HCT116 (cell line): ENCODE data around the gene COLEC11. TPM values are rescaled to one million over a fixed set of nuclear protein-coding genes. Genes with fewer than 3 reads are reported as not detected.
A peak's percentile ranks its signal among the peaks of the same experiment; 100 is the strongest.

Experiments used
- ATAC-seq: fragments of 200-7000 bp; cut with Tn5 transposase; 2 replicates; pipeline ENCODE4 v1.9.1; 2020; ENCODE audit warnings: mild to moderate bottlenecking, moderate library complexity
- BruUV-seq: library from RNA; stranded (reverse); fragments of 400-500 nt; replicated peaks from 2 replicates; lab custom pipeline; 2021; lab: Mats Ljungman, UMichigan
- CTCF ChIA-PET: fragments of 300-600 bp; sonication (Branson Sonifier 250); formaldehyde crosslinking; loops from one replicate; lab custom pipeline; 2021; ENCODE audit warnings: antibody characterized with exemption; lab: Charles Lee
- POLR2A ChIA-PET: fragments of 300-600, 350-600 bp; sonication (Branson Sonifier 250); formaldehyde crosslinking; loops from one replicate; lab custom pipeline; 2021; ENCODE audit warnings: antibody characterized with exemption; lab: Charles Lee
- RAD21 ChIA-PET, 2 experiments: fragments of 300-600 bp; sonication (Branson Sonifier 250); formaldehyde crosslinking; loops; one replicate each; lab custom pipeline; 2023; ENCODE audit warnings: low total read pairs in 2 of 2; ENCODE audit not compliant: uncharacterized antibody in 2 of 2, unreplicated experiment in 2 of 2, low non-redundant PET in 1 of 2; lab: Charles Lee
- DNase-seq: peaks from one replicate; pipeline ENCODE4 v3.0.0-alpha.2; 2010; ENCODE audit warnings: low read depth, low spot score
- H2AFZ ChIP-seq: fragments of 200-600 bp; shearing (Covaris generic), sonication (generic); 2 replicates; pipeline ENCODE4 v1.6.1; 2017; ENCODE audit warnings: low read depth, mixed run types, mixed read lengths, antibody characterized with exemption, low read length; ENCODE audit not compliant: poor library complexity, severe bottlenecking
- H3K27ac ChIP-seq: 2 replicates; pipeline ENCODE4 v1.5.1; 2012; ENCODE audit warnings: low read depth, low read length
- H3K27me3 ChIP-seq: fragments of 200-600 bp; sonication (generic); 2 replicates; pipeline ENCODE4 v1.6.1; 2016; ENCODE audit warnings: mixed run types, low read length, mixed read lengths; ENCODE audit not compliant: insufficient read depth
- H3K36me3 ChIP-seq, 2 experiments: fragments of 200-500 bp in 1 of 2; fragments of 200-600 bp in 1 of 2; sonication (Bioruptor generic) in 1 of 2; sonication (generic) in 1 of 2; 2 replicates each; pipeline versions ENCODE4 v1.5.1 to v1.6.1; 2014 to 2016; ENCODE audit warnings: low read length in 2 of 2, inconsistent platforms in 1 of 2, mixed read lengths in 1 of 2, mixed run types in 1 of 2; ENCODE audit not compliant: insufficient read depth in 2 of 2, control insufficient read depth in 1 of 2
- H3K4me1 ChIP-seq, 2 experiments: fragments of 200-600 bp in 1 of 2; sonication (generic) in 1 of 2; 2 replicates each; pipeline versions ENCODE4 v1.5.1 to v1.6.1; 2012 to 2017; ENCODE audit warnings: low read length in 2 of 2, inconsistent platforms in 1 of 2, mild to moderate bottlenecking in 1 of 2, mixed read lengths in 1 of 2, mixed run types in 1 of 2, moderate library complexity in 1 of 2; ENCODE audit not compliant: insufficient read depth in 2 of 2, control insufficient read depth in 1 of 2
- H3K4me2 ChIP-seq: fragments of 200-600 bp; sonication (generic); 2 replicates; pipeline ENCODE4 v1.6.1; 2017; ENCODE audit warnings: mixed run types, low read length, mixed read lengths
- H3K4me3 ChIP-seq, 2 experiments: fragments of 200-600 bp in 1 of 2; sonication (generic) in 1 of 2; replicated peaks in 1 of 2; 2 replicates each; pipeline ENCODE4 v1.5.1; 2011 to 2016; ENCODE audit warnings: low read length in 2 of 2, control low read depth in 1 of 2, low read depth in 1 of 2, mild to moderate bottlenecking in 1 of 2, mixed read lengths in 1 of 2, mixed run types in 1 of 2
- H3K79me2 ChIP-seq: fragments of 200-600 bp; sonication (generic); 2 replicates; pipeline ENCODE4 v1.6.1; 2017; ENCODE audit warnings: mild to moderate bottlenecking, mixed run types, low read length, moderate library complexity, mixed read lengths; ENCODE audit not compliant: insufficient read depth
- H3K9ac ChIP-seq: fragments of 200-600 bp; sonication (generic); 2 replicates; pipeline ENCODE4 v1.6.1; 2016; ENCODE audit warnings: low read length, mixed read lengths
- H3K9me2 ChIP-seq: fragments of 200-600 bp; sonication (generic), shearing (Covaris generic); 2 replicates; pipeline ENCODE4 v1.6.1; 2017; ENCODE audit warnings: mixed run types, mild to moderate bottlenecking, moderate library complexity; ENCODE audit not compliant: insufficient read depth
- H3K9me3 ChIP-seq, 2 experiments: fragments of 200-500 bp in 1 of 2; fragments of 200-600 bp in 1 of 2; sonication (Bioruptor generic) in 1 of 2; sonication (generic) in 1 of 2; 2 replicates each; pipeline ENCODE4 v1.6.1; 2014 to 2017; ENCODE audit warnings: low read length in 2 of 2, mixed read lengths in 2 of 2, inconsistent platforms in 1 of 2, low read depth in 1 of 2, mild to moderate bottlenecking in 1 of 2, mixed run types in 1 of 2, moderate library complexity in 1 of 2; ENCODE audit not compliant: control insufficient read depth in 1 of 2, insufficient read depth in 1 of 2
- H4K20me1 ChIP-seq: fragments of 200-600 bp; sonication (generic), shearing (Covaris generic); 2 replicates; pipeline ENCODE4 v1.6.1; 2017; ENCODE audit warnings: mixed run types, mild to moderate bottlenecking, moderate library complexity; ENCODE audit not compliant: insufficient read depth
- CTCF ChIP-seq, 3 experiments: fragments of 200-600 bp in 1 of 3; sonication (generic) in 1 of 3; IDR thresholded peaks in 2 of 3; conservative IDR thresholded peaks in 1 of 3; 2 replicates each; pipeline ENCODE4 v1.5.1; 2012 to 2017; ENCODE audit warnings: low read depth in 2 of 3, low read length in 2 of 3, antibody characterized with exemption in 1 of 3, borderline replicate concordance in 1 of 3, control low read depth in 1 of 3, mild to moderate bottlenecking in 1 of 3, mixed read lengths in 1 of 3, mixed run types in 1 of 3, moderate library complexity in 1 of 3; ENCODE audit not compliant: insufficient read depth in 1 of 3
- MAX ChIP-seq: IDR thresholded peaks from 2 replicates; pipeline ENCODE4 v1.6.1; 2012
- POLR2AphosphoS5 ChIP-seq: IDR thresholded peaks from 2 replicates; pipeline ENCODE4 v1.6.1; 2011; ENCODE audit warnings: mild to moderate bottlenecking, low read depth, low read length, moderate library complexity
- REST ChIP-seq: IDR thresholded peaks from 2 replicates; pipeline ENCODE4 v1.6.1; 2012; ENCODE audit warnings: low read depth
- ZFX ChIP-seq: fragments of 450-650 bp; IDR thresholded peaks from 2 replicates; pipeline ENCODE4 v1.6.1; 2017
- intact Hi-C: fragments of 100-400 bp; cut with micrococcal nuclease; formaldehyde crosslinking; loops from 2 replicates; pipeline ENCODE4 v1.10.0; 2022
- total RNA-seq: library from RNA; stranded (reverse); gene quantifications from one replicate; pipeline ENCODE4 v1.2.1, GENCODE V29; 2021; ENCODE audit not compliant: unreplicated experiment

Gene COLEC11
- total RNA-seq, 1 experiment from 2014 or later, result 0.15 TPM

GRCh38 chr2:3604991-3605961 lies 10.4 kb downstream of the COLEC11 start:
- no TSS peak for BruUV-seq
- no peaks in the 10 kb centered on the region for H4K20me1 ChIP-seq
- H3K27me3 ChIP-seq, result no peaks in the 10 kb centered on the region
- DNase-seq (peak; percentile 82), ATAC-seq (peak; percentile 73)
- peak overlapping the region; percentile 28 to 39; a peak in 3 of 4 replicates for H3K4me3 ChIP-seq
- peak overlapping the region; percentile 51 for H3K9ac ChIP-seq
- peak overlapping the region; percentile 74 for H3K4me2 ChIP-seq
- POLR2A ChIA-PET, result no interaction called here
- RAD21 ChIA-PET, result no interaction called here
- TF ChIP-seq ZFX, result peak; percentile 27; the same call in 1 of the 2 replicates
- no peak for TF ChIP-seq REST
- no peak for TF ChIP-seq CTCF (IDR thresholded peaks at IDR 0.05 in 2 of 3, conservative IDR thresholded peaks at IDR 0.05 in 1 of 3; ENCODE audit: borderline replicate concordance in 1 of 3, insufficient read depth in 1 of 3, low read depth in 2 of 3, low read length in 2 of 3)
- TF ChIP-seq MAX, result peak; percentile 47
- peak; percentile 64 for TF ChIP-seq POLR2AphosphoS5
- intact Hi-C loops, result loop anchor here (1.0 kb wide), 1 partner anchor 47 kb away; the partner anchor contains the start of gene RNASEH1
- H2AFZ ChIP-seq, result peak overlapping the region; percentile 99
- CTCF ChIA-PET, result no interaction called here
- peak overlapping the region; percentile 86 for H3K27ac ChIP-seq
- no peaks in the 10 kb centered on the region for H3K36me3 ChIP-seq
- no peaks in the 10 kb centered on the region for H3K9me3 ChIP-seq
- H3K79me2 ChIP-seq, result no peaks in the 10 kb centered on the region
- peaks cover 12 to 19% of the 10 kb centered on the region in 2 experiments for H3K4me1 ChIP-seq
- no peaks in the 10 kb centered on the region for H3K9me2 ChIP-seq
